Activated CD4-positive, alpha-beta memory T cell treated with anti-CD3 and anti-CD28 coated beads for 36 hours (primary cell): ENCODE measurements around the gene CFAP299. TPM values are rescaled to one million over a fixed set of nuclear protein-coding genes. Genes with fewer than 3 reads are reported as not detected.

Experiments used
- CTCF ChIA-PET: fragments of 350-600 bp; sonication (Branson Sonifier 250); formaldehyde crosslinking; loops from one replicate; lab custom pipeline; 2021; ENCODE audit warnings: antibody characterized with exemption, inconsistent platforms; lab: Charles Lee
- POLR2A ChIA-PET: fragments of 350-600 bp; sonication (Branson Sonifier 250); formaldehyde crosslinking; loops from one replicate; lab custom pipeline; 2021; ENCODE audit warnings: antibody characterized with exemption; lab: Charles Lee
- DNase-seq: peaks from one replicate; pipeline ENCODE4 v3.0.0-alpha.2; 2020
- H3K27ac Mint-ChIP-seq: one replicate; pipeline ENCODE4 v1.8.0; 2021; ENCODE audit warnings: mixed read lengths
- H3K27me3 Mint-ChIP-seq: one replicate; pipeline ENCODE4 v1.8.0; 2021; ENCODE audit warnings: mixed read lengths
- H3K36me3 Mint-ChIP-seq: one replicate; pipeline ENCODE4 v1.8.0; 2021; ENCODE audit warnings: mixed read lengths
- H3K4me1 Mint-ChIP-seq: one replicate; pipeline ENCODE4 v1.8.0; 2021; ENCODE audit warnings: low read depth, mixed read lengths
- H3K4me3 Mint-ChIP-seq: one replicate; pipeline ENCODE4 v1.8.0; 2021; ENCODE audit warnings: mild to moderate bottlenecking, mixed read lengths
- H3K9me3 Mint-ChIP-seq: one replicate; pipeline ENCODE4 v1.8.0; 2021; ENCODE audit warnings: mixed read lengths
- intact Hi-C: fragments of 100-400 bp; cut with micrococcal nuclease; formaldehyde crosslinking; loops from one replicate; pipeline ENCODE4 v1.15.1; 2023
- total RNA-seq, 2 experiments: library from RNA; stranded (reverse); gene quantifications; one replicate each; pipeline ENCODE4 v1.2.3, GENCODE V29; 2021

The CFAP299 gene
- total RNA-seq, 2 experiments from 2014 or later = not detected

DNA sequence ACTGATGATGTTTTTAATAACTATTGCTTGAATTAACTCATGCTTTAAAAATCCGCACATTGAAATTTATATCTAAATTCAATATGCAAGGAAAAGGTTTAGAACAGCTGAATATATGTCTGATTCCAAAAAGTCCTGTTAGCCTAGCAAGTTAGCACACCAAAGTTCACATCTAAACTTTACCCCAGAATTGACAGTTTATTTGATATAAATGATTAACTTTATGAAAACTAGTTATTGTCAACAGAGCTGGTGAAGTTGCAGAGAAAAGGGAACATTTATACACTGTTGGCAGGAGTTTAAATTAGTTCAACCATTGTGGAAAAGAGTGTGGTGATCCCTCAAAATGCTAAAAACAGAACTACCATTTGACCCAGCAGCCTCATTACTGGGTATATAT, 574.4 kb downstream of the CFAP299 start:
- Mint-ChIP-seq H3K4me3 (no peak overlapping the region), H3K4me1 (peaks cover 5% of the 10 kb centered on the region), H3K27ac (no peak overlapping the region), H3K9me3 (peaks cover 24% of the 10 kb centered on the region), H3K27me3 (no peaks in the 10 kb centered on the region), H3K36me3 (peaks cover 5% of the 10 kb centered on the region)
- intact Hi-C loops = no loop called here
- POLR2A ChIA-PET = no interaction called here
- DNase-seq = no peak
- CTCF ChIA-PET = no interaction called here

DNA sequence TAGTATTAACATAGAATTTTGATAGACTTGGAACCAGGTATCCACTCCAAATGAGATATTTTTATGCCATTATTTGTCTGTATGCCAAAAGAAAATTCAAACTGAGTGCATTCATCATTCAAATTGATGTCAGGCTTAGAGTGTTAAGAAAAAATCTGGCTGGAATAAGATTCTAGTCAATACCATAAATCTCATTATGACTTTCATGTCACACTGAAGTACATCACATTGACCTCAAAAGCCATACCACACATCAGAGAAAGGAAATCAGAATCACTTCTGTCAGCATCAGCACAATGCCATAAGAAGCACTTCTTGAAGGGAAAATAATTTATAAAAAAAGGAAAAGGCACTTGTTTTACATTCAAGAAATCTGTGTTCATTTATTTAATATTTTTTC, 575.9 kb downstream of the CFAP299 start:
- POLR2A ChIA-PET = no interaction called here
- Mint-ChIP-seq H3K36me3 (peaks cover 2% of the 10 kb centered on the region), H3K4me3 (no peak overlapping the region), H3K27me3 (no peaks in the 10 kb centered on the region), H3K27ac (no peak overlapping the region), H3K9me3 (peaks cover 14% of the 10 kb centered on the region), H3K4me1 (peaks cover 5% of the 10 kb centered on the region)
- DNase-seq = no peak
- intact Hi-C loops = no loop called here
- CTCF ChIA-PET = no interaction called here

DNA sequence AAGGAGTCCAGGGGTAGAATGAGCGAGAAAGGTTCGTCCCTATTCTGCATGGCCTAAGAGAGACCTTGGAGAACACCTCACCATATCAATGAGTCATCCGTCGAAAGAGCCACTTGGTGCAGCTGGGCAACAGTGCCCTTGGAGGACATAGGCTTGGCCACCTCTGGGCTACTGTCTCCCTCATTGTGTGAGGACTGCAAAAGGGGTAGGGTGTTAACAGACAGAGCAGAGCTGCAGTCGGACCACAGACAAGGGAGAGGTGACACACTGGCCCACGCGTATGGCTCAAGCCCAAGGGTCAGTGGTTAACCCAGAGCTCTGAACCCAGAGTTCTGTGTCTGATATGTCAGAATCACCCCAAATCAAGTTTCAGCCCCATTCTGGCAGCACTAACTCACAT, 576.8 kb downstream of the CFAP299 start:
- no peaks in the 10 kb centered on the region for H3K36me3 Mint-ChIP-seq
- intact Hi-C loops = no loop called here
- H3K4me1 Mint-ChIP-seq = peaks cover 5% of the 10 kb centered on the region
- peaks cover 6% of the 10 kb centered on the region for H3K9me3 Mint-ChIP-seq
- ChIA-PET CTCF (no interaction called here), POLR2A (no interaction called here)
- H3K27me3 Mint-ChIP-seq = no peaks in the 10 kb centered on the region
- H3K4me3 Mint-ChIP-seq = no peak overlapping the region
- DNase-seq = no peak
- no peak overlapping the region for H3K27ac Mint-ChIP-seq

DNA sequence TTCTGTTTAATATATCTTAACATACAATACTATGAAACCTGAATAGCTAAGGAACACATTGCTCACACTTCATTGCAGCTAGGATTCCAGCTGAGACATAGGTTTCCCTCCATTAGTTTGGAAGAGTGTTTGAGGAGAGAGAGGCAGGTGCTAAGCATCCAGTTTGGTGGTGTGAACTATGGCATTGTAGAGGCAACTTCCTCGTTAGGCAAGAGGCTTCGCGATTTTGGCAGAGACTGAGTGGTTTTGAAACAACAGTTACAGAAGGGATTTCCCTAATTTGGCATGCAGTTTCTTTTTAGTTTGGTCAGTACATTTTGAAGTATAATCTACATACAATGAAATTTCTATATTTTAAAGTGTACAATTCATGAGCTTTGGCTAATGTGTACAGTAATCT, 577.9 kb downstream of the CFAP299 start:
- Mint-ChIP-seq H3K36me3 (no peaks in the 10 kb centered on the region), H3K4me1 (peaks cover 5% of the 10 kb centered on the region), H3K9me3 (no peaks in the 10 kb centered on the region), H3K4me3 (no peak overlapping the region), H3K27me3 (no peaks in the 10 kb centered on the region), H3K27ac (no peak overlapping the region)
- ChIA-PET POLR2A (no interaction called here), CTCF (no interaction called here)
- peak; percentile 15 for DNase-seq
- intact Hi-C loops = no loop called here

DNA sequence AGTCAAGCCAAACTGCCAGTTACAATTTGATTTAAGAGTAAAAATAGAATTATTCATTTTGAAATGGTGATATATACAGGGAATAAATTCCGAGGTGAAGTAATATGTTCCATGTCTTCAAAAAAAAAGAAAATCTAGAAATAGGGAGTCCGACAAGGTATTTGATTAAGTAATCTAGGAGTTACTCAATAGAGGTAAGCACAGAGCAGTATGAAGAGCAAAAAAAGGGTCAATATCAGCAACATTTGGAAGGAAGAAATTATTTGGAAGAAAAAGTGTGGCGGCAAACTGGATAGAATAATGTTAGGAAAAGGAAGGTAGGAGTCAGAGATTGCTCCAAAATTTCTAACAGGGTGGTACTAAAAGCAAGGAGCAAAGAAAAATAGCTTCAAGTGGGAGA, 581.2 kb downstream of the CFAP299 start:
- Mint-ChIP-seq H3K36me3 (no peaks in the 10 kb centered on the region), H3K4me1 (peaks cover 5% of the 10 kb centered on the region), H3K27ac (no peak overlapping the region), H3K9me3 (no peaks in the 10 kb centered on the region), H3K4me3 (no peak overlapping the region), H3K27me3 (no peaks in the 10 kb centered on the region)
- DNase-seq = no peak
- intact Hi-C loops = no loop called here
- POLR2A ChIA-PET = no interaction called here
- CTCF ChIA-PET = no interaction called here

DNA sequence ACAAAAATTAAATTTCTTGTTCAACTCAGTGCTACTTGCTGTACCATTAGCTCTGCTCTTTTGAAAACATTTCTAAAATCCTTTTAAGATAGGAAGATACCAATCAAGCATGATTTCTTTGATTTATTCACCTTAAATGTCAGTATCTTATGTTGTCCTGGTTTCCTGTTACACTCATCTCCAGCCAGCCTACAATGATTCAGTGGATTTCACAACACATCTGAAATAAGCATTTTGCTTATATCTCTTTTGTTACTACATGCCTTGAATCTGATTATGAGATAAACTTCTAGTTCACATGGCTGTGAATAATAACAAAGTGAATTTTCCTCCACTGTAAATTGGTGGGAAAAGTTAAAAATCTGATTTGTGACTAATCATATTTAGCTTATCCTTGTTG, 582.5 kb downstream of the CFAP299 start:
- H3K4me3 Mint-ChIP-seq = no peak overlapping the region
- DNase-seq = no peak
- no peak overlapping the region for H3K27ac Mint-ChIP-seq
- intact Hi-C loops = no loop called here
- no peaks in the 10 kb centered on the region for H3K27me3 Mint-ChIP-seq
- ChIA-PET POLR2A (no interaction called here), CTCF (no interaction called here)
- no peaks in the 10 kb centered on the region for H3K9me3 Mint-ChIP-seq
- peaks cover 5% of the 10 kb centered on the region for H3K4me1 Mint-ChIP-seq
- H3K36me3 Mint-ChIP-seq = no peaks in the 10 kb centered on the region

DNA sequence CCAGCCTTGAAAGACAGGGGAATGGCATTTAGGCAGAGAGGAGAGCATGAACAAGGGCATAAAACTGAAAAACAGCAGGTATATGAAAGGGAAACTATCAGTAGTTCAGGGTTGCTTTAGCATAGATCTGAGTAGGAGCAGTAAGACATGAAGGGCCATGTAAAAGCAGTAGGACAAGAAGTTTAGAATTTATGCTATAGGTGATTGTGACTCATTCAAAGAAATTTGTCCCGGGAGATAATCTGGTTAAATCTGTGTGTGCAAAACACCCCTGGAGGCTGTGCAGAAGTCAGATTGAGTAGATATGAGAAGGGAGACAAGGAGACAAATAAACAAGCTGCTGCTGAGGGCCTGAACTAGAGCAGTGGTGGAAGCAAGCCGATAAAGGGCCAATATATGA, 585.9 kb downstream of the CFAP299 start:
- H3K27me3 Mint-ChIP-seq = no peaks in the 10 kb centered on the region
- no peaks in the 10 kb centered on the region for H3K9me3 Mint-ChIP-seq
- no peak for DNase-seq
- no peak overlapping the region for H3K27ac Mint-ChIP-seq
- no peaks in the 10 kb centered on the region for H3K36me3 Mint-ChIP-seq
- no peaks in the 10 kb centered on the region for H3K4me1 Mint-ChIP-seq
- H3K4me3 Mint-ChIP-seq = no peak overlapping the region
- intact Hi-C loops = no loop called here
- ChIA-PET CTCF (no interaction called here), POLR2A (no interaction called here)

DNA sequence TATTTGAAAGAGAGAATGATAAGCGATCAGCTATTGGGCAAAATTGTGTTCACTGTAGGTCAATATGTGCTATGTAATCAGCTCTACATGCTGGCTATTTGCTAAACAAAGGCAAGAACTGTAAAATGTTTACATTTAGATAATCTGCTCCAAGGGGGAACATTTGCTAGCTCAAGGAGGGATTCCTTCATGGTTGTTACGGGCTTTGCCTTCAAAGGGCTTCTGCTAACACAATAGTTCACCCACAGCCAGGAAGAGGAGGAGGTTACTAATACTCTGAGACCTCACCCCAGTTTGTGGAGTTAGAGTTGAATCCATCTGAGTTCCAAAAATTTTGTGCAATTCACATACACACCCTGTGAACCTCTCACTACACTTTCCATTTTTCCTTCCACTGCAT, 587.4 kb downstream of the CFAP299 start:
- Mint-ChIP-seq H3K27ac (no peak overlapping the region), H3K36me3 (no peaks in the 10 kb centered on the region), H3K4me1 (no peaks in the 10 kb centered on the region), H3K4me3 (no peak overlapping the region), H3K9me3 (no peaks in the 10 kb centered on the region), H3K27me3 (no peaks in the 10 kb centered on the region)
- POLR2A ChIA-PET = no interaction called here
- no peak for DNase-seq
- intact Hi-C loops = no loop called here
- CTCF ChIA-PET = no interaction called here

DNA sequence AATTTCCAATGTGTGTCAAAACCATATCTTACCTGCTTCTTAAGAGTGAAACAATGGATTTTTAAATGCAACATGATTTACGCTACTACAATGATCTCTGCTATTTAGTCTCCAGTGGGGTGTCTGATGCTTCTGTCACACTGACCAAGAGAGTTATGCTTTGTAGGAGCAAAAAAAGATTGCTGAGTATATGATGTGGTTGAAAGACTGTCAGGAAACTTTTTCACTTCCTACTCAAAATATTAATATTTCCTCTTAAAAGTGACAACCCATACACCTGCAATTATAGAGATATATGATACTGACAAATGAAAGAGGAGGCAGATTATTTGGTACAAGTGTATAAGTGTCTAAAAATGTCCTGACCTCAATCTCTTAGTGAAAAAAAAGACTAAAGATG, 589.8 kb downstream of the CFAP299 start:
- H3K27me3 Mint-ChIP-seq = no peaks in the 10 kb centered on the region
- no peak overlapping the region for H3K27ac Mint-ChIP-seq
- H3K9me3 Mint-ChIP-seq = no peaks in the 10 kb centered on the region
- ChIA-PET POLR2A (no interaction called here), CTCF (no interaction called here)
- intact Hi-C loops = no loop called here
- H3K4me3 Mint-ChIP-seq = no peak overlapping the region
- no peak for DNase-seq
- H3K36me3 Mint-ChIP-seq = no peaks in the 10 kb centered on the region
- no peaks in the 10 kb centered on the region for H3K4me1 Mint-ChIP-seq

DNA sequence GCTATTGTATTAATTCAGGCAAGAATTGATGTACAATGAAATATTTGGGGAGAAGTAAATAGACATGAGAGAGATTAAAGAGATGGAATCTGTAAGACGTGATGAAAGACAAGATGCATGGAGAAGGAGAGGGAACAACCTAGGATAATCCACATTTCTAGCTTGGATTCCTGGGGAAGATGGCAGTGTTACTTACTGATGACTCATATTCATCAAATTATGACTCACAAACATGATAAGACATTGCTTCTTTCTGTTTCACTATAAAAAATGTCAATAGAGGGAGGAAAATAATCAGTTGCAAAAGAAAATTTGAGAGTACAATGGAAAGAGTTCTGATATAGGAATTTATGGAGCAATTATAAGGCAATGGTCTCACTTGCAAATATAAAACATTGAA, 590.9 kb downstream of the CFAP299 start:
- Mint-ChIP-seq H3K4me1 (no peaks in the 10 kb centered on the region), H3K36me3 (no peaks in the 10 kb centered on the region), H3K9me3 (no peaks in the 10 kb centered on the region), H3K27ac (no peak overlapping the region), H3K27me3 (no peaks in the 10 kb centered on the region), H3K4me3 (no peak overlapping the region)
- ChIA-PET CTCF (no interaction called here), POLR2A (no interaction called here)
- no peak for DNase-seq
- intact Hi-C loops = no loop called here

DNA sequence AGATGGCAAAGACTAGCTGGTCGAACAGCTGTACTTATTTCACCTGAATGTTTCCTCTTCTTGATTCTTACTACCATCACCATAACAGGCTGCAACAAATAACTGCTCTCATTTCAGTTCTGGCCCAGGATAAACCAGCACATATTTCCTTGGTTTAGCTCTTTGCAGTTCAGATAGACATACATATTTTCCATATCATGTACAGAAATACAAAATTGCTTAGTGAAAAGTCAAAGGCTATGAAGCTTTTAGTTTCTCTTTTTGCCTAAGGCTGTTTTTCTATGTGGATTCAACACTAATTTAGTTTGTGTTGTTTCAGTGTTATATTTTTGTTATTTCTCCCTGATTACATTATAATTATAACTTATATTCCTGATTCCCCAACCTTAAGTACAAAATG, 591.4 kb downstream of the CFAP299 start:
- Mint-ChIP-seq H3K9me3 (no peaks in the 10 kb centered on the region), H3K4me3 (no peak overlapping the region), H3K27me3 (no peaks in the 10 kb centered on the region), H3K4me1 (no peaks in the 10 kb centered on the region), H3K36me3 (no peaks in the 10 kb centered on the region), H3K27ac (no peak overlapping the region)
- no peak for DNase-seq
- ChIA-PET POLR2A (no interaction called here), CTCF (no interaction called here)
- intact Hi-C loops = no loop called here

DNA sequence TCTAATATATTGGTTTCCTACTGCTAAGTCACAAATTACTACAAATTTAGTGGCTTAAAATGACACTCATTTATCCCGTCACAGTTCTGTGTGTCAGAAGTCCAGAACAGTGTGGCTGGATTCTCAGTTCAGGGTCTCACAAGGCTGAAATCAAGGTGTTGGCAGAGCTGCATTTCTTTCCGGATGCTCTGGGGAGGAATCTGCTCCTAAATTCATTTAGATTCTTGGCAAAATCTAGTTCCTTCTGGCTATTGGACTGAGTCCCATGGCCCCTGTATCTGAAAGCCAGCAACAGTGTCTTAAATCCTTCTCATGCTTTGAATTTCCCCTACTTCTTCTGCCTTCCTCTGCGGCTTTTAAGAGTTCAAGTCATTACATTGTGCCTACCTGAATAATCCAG, 591.9 kb downstream of the CFAP299 start:
- Mint-ChIP-seq H3K9me3 (no peaks in the 10 kb centered on the region), H3K27ac (no peak overlapping the region), H3K36me3 (no peaks in the 10 kb centered on the region), H3K4me3 (no peak overlapping the region), H3K27me3 (no peaks in the 10 kb centered on the region), H3K4me1 (no peaks in the 10 kb centered on the region)
- POLR2A ChIA-PET = no interaction called here
- no peak for DNase-seq
- intact Hi-C loops = no loop called here
- CTCF ChIA-PET = no interaction called here

DNA sequence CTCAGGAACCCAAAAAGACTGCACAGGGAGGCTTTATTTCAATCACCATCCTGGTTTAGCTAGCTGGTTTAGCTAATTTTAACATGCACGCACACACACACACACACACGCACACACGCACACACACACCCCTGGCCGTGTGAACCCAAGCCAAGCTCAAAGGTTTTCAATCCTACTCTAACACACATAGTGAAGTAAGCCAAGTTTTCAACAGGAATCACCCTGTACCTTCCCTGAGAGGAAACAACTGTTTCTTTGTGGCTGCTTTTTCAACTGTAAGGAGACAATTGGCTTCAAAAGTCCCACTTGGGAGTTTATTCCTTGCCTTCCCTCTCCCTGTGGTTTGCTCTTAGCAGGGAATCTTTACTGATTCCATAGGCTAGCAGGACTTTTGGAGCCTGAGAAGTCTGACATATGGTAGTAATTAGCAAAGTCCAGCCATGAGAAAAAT, 596.1 kb downstream of the CFAP299 start:
- POLR2A ChIA-PET = no interaction called here
- Mint-ChIP-seq H3K27me3 (no peaks in the 10 kb centered on the region), H3K27ac (no peak overlapping the region), H3K4me1 (no peaks in the 10 kb centered on the region), H3K9me3 (no peaks in the 10 kb centered on the region), H3K36me3 (no peaks in the 10 kb centered on the region), H3K4me3 (no peak overlapping the region)
- DNase-seq = no peak
- CTCF ChIA-PET = no interaction called here
- intact Hi-C loops = no loop called here

DNA sequence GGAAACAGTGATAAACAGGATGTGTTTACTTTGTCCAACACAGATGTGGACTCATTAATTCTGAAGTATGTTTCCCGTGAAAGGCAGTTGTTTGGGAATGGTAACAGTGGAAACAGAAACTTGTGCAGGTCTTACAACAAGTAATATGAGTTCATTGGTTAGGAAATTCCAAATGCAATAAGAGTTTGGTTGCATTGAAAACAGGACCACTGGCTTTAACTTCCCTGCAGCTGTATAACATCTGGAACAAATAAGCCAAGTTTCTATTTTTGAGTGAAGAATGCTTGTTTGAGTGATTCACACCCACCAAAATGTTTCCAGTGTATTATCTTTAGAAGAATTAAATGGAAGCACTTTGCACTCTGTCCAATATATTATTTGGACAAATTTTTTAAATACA, 612.6 kb downstream of the CFAP299 start:
- intact Hi-C loops = no loop called here
- DNase-seq = no peak
- no peak overlapping the region for H3K27ac Mint-ChIP-seq
- POLR2A ChIA-PET = no interaction called here
- no peaks in the 10 kb centered on the region for H3K4me1 Mint-ChIP-seq
- no peaks in the 10 kb centered on the region for H3K9me3 Mint-ChIP-seq
- no peaks in the 10 kb centered on the region for H3K36me3 Mint-ChIP-seq
- CTCF ChIA-PET = no interaction called here
- H3K27me3 Mint-ChIP-seq = no peaks in the 10 kb centered on the region
- no peak overlapping the region for H3K4me3 Mint-ChIP-seq
